Right lobe of liver (tissue), 6 donors: ENCODE data around the gene SMLR1. TPM values are rescaled to one million over a fixed set of nuclear protein-coding genes. Genes with fewer than 3 reads are reported as not detected.
A peak's percentile ranks its signal among the peaks of the same experiment; 100 is the strongest.

ENCODE experiments used
- ATAC-seq, 4 donors: fragments of 200-7000 bp; cut with Tn5 transposase; one replicate each; pipeline ENCODE4 v1.9.1; 2020; ENCODE audit warnings: mild to moderate bottlenecking in 4 of 4, moderate library complexity in 4 of 4
- DNase-seq, 3 donors: peaks; one replicate each; pipeline ENCODE4 v3.0.0-alpha.2; 2020
- H3K27ac ChIP-seq, 3 donors: fragments of 200-600 bp; one replicate each; pipeline ENCODE4 v1.8.0; 2022
- H3K27me3 ChIP-seq, 2 donors: fragments of 200-600 bp; one replicate each; pipeline ENCODE4 v1.8.0; 2022
- H3K36me3 ChIP-seq, 4 donors: fragments of 200-600 bp; sonication (generic) in 1 of 4; one replicate each; pipeline versions ENCODE4 v1.5.1 to v1.8.0; 2017 to 2022; ENCODE audit warnings: control low read depth in 1 of 4
- H3K4me1 ChIP-seq, 4 donors: fragments of 200-600 bp; sonication (generic) in 1 of 4; one replicate each; pipeline versions ENCODE4 v1.5.1 to v1.8.0; 2017 to 2022; ENCODE audit warnings: control low read depth in 1 of 4
- H3K4me3 ChIP-seq, 3 donors: fragments of 200-600 bp; one replicate each; pipeline ENCODE4 v1.8.0; 2022
- H3K9me3 ChIP-seq, 4 donors: fragments of 200-600 bp; sonication (generic) in 1 of 4; one replicate each; pipeline versions ENCODE4 v1.5.1 to v1.8.0; 2017 to 2022; ENCODE audit warnings: control low read depth in 1 of 4
- CTCF ChIP-seq, 4 donors: fragments of 200-600 bp in 3 of 4; fragments of 450-650 bp in 1 of 4; IDR thresholded peaks; one replicate each; pipeline versions ENCODE4 v1.5.1 to v1.8.0; 2016 to 2022; ENCODE audit warnings: antibody characterized with exemption in 4 of 4, mild to moderate bottlenecking in 2 of 4
- POLR2A ChIP-seq: fragments of 450-650 bp; IDR thresholded peaks from one replicate; pipeline ENCODE4 v1.6.1; 2017; ENCODE audit warnings: antibody characterized with exemption, mild to moderate bottlenecking
- WGBS: methylation state at CpG from one replicate; pipeline ENCODE4 v1.1.6; 2018; ENCODE audit warnings: low coverage, low lambda C conversion rate; ENCODE audit not compliant: insufficient coverage; ENCODE audit errors: missing lambda C conversion rate; 5-methylcytosine and 5-hydroxymethylcytosine counted together
- intact Hi-C, 2 donors: fragments of 100-400 bp; cut with DNase I; formaldehyde crosslinking; loops; one replicate each; pipeline versions ENCODE4 v1.11.2 to v1.14.1; 2022
- total RNA-seq, 6 experiments: library from RNA; depleted of rRNA in 2 of 6; stranded (reverse); fragments of >200 nt in 2 of 6; fragmentation: NEBNext Ultra II Directional in 3 of 6; extraction: Animal tissue kit (Norgen Biotek cat#: 25700) in 3 of 6; gene quantifications; one replicate each; pipeline versions ENCODE4 v1.1.0 to v1.2.4, GENCODE V29; 2016 to 2023
- donor health status: DM: no; HTN: yes; CAD: no.
- donor health status: DM: no; HTN: no; CAD: no.
- donor health status: DM: no; HTN: no; CAD: no.
- donor health status: DM: no; HTN: yes; CAD: no.
- donor health status: DM: no; HTN: yes; CAD: no.

The SMLR1 gene
- total RNA-seq, 6 experiments from 2014 or later: 10.7 to 46.4 (median 20.1) TPM

DNA sequence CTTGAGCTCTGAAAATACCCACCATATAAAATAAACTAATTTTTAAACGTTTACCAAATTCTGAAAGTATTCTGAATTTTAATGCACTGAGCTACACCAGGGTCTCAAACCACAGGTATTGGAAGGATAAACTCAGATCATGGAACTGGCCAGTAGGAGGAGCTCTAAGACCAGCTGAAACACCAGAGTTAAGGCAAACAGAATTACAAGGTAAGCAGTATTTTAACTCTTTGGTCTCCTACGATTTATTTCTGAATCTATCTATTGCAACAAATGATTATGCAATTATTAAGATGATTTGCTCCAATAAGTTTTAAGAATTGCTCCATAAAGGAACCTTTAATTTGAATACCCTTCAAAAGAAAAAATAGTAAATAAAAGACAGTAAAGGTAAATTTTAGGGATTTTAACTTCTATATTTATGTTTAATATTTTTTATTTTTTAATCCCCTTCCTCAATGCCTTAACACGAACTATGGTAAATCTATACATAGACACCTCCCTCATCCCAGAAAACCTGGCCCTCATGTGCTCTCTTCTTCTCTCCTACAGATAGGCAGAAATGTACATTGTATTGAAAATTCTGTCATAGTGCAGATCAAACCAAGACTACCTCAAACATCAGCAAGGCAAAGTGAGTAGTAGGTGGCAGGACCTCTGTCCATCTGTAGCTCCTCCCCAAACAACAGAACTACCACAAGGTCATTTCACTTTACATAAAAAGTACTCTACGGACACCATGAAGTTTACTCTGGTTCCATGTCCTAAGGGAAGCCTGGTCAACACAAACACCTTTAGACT is 58.4 kb downstream of the SMLR1 start:
- 22% methylated on average over 4 of the region's 4 CpGs for WGBS
- Histone ChIP-seq H3K27ac (no peak overlapping the region), H3K36me3 (no peaks in the 10 kb centered on the region), H3K9me3 (no peaks in the 10 kb centered on the region), H3K27me3 (no peaks in the 10 kb centered on the region), H3K4me1 (peaks cover 0 to 4% (median 0%) of the 10 kb centered on the region in 4 donors), H3K4me3 (no peak overlapping the region)
- peak in 1 of 3 donors; percentile 76 for DNase-seq
- intact Hi-C loops: loop anchor here (5.0 to 10.0 kb wide), 2 partner anchors 229 to 237 kb away; no protein-coding TSS in a partner anchor
- TF ChIP-seq POLR2A: no peak
- TF ChIP-seq CTCF (IDR thresholded peaks at IDR 0.05): peak; percentile 85 to 98 (median 92)
- peak; percentile 97 to 99 (median 98) for ATAC-seq

Other genes starting within 250 kb of the SMLR1 start
- gene EPB41L2, start 235.8 kb downstream of the SMLR1 start, total RNA-seq: 10 to 100 TPM; 15.3 to 38.5 (median 24.6) TPM